Suprapubic skin (tissue), 4 donors: ENCODE results near the gene NRP2. TPM values are rescaled to one million over a fixed set of nuclear protein-coding genes. Genes with fewer than 3 reads are reported as not detected.

Experiments
- DNase-seq, 2 donors: peaks; one replicate each; pipeline ENCODE4 v3.0.0-alpha.2; 2019; ENCODE audit warnings: low spot score in 2 of 2
- H3K27ac ChIP-seq: fragments of 200-600 bp; sonication (generic); one replicate; pipeline ENCODE4 v1.5.1; 2019
- H3K27me3 ChIP-seq: fragments of 200-600 bp; sonication (generic); one replicate; pipeline ENCODE4 v1.5.1; 2019
- H3K36me3 ChIP-seq: fragments of 200-600 bp; sonication (generic); one replicate; pipeline ENCODE4 v1.5.1; 2019
- H3K4me1 ChIP-seq: fragments of 200-600 bp; sonication (generic); one replicate; pipeline ENCODE4 v1.5.1; 2019
- H3K4me3 ChIP-seq: fragments of 200-600 bp; sonication (generic); one replicate; pipeline ENCODE4 v1.5.1; 2019; ENCODE audit warnings: mild to moderate bottlenecking
- H3K9me3 ChIP-seq: fragments of 200-600 bp; sonication (generic); one replicate; pipeline ENCODE4 v1.5.1; 2019
- CTCF ChIP-seq, 2 donors: fragments of 200-600 bp in 1 of 2; fragments of 450-650 bp in 1 of 2; sonication (generic) in 1 of 2; IDR thresholded peaks; one replicate each; pipeline ENCODE4 v1.5.1; 2016 to 2019; ENCODE audit warnings: antibody characterized with exemption in 2 of 2, mild to moderate bottlenecking in 1 of 2, moderate library complexity in 1 of 2
- EP300 ChIP-seq: sonication (generic); formaldehyde crosslinking; IDR thresholded peaks from one replicate; pipeline ENCODE4 v1.6.1; 2017; ENCODE audit warnings: antibody characterized with exemption
- POLR2A ChIP-seq, 2 donors: fragments of 450-650 bp; IDR thresholded peaks; one replicate each; pipeline ENCODE4 v1.6.1; 2017; ENCODE audit warnings: antibody characterized with exemption in 2 of 2, mild to moderate bottlenecking in 2 of 2, moderate library complexity in 2 of 2
- POLR2AphosphoS5 ChIP-seq, 3 donors: sonication (generic); formaldehyde crosslinking; IDR thresholded peaks; one replicate each; pipeline ENCODE4 v1.6.1; 2017; ENCODE audit warnings: antibody characterized with exemption in 3 of 3
- WGBS: methylation state at CpG from one replicate; pipeline ENCODE4 v1.1.5; 2018; 5-methylcytosine and 5-hydroxymethylcytosine counted together
- total RNA-seq, 4 donors: library from RNA; depleted of rRNA; stranded (reverse); fragments of >200 nt; gene quantifications; one replicate each; pipeline ENCODE4 v1.1.0, GENCODE V29; 2016

The NRP2 gene
- total RNA-seq, 4 donors from 2014 or later, result 3.4 to 8.9 (median 6.6) TPM

GRCh38 chr2:205684871-205685313 is 2.6 kb downstream of the NRP2 start:
- peaks cover 14% of the 10 kb centered on the region for H3K27me3 ChIP-seq
- WGBS, result 34% methylated on average over 16 of the region's 35 CpGs
- peak overlapping the region; percentile 76 for H3K27ac ChIP-seq
- no peaks in the 10 kb centered on the region for H3K9me3 ChIP-seq
- peak overlapping the region; percentile 57 for H3K4me3 ChIP-seq
- no peak for TF ChIP-seq POLR2A (IDR thresholded peaks at IDR 0.05)
- TF ChIP-seq CTCF (IDR thresholded peaks at IDR 0.05), result no peak
- H3K36me3 ChIP-seq, result no peaks in the 10 kb centered on the region
- H3K4me1 ChIP-seq, result peaks cover 50% of the 10 kb centered on the region
- DNase-seq, result no peak

GRCh38 chr2:205685314-205686055 is 3.2 kb downstream of the NRP2 start:
- DNase-seq, result no peak
- WGBS, result 0% methylated on average over 1 of the region's 72 CpGs
- TF ChIP-seq CTCF (IDR thresholded peaks at IDR 0.05) (no peak), POLR2AphosphoS5 (IDR thresholded peaks at IDR 0.05) (peak in 1 of 3 donors; percentile 3), POLR2A (IDR thresholded peaks at IDR 0.05) (no peak)
- Histone ChIP-seq H3K4me3 (peak overlapping the region; percentile 57), H3K4me1 (peaks cover 50% of the 10 kb centered on the region), H3K9me3 (no peaks in the 10 kb centered on the region), H3K27ac (peak overlapping the region; percentile 76), H3K27me3 (peaks cover 14% of the 10 kb centered on the region), H3K36me3 (no peaks in the 10 kb centered on the region)

GRCh38 chr2:205686056-205686782 is 3.9 kb downstream of the NRP2 start:
- Histone ChIP-seq H3K36me3 (no peaks in the 10 kb centered on the region), H3K27me3 (peaks cover 14% of the 10 kb centered on the region), H3K9me3 (no peaks in the 10 kb centered on the region), H3K4me1 (peaks cover 50% of the 10 kb centered on the region), H3K27ac (peak overlapping the region; percentile 76), H3K4me3 (peak overlapping the region; percentile 57)
- no peak for DNase-seq
- no peak for TF ChIP-seq EP300
- no peak for TF ChIP-seq POLR2A (IDR thresholded peaks at IDR 0.05)
- TF ChIP-seq CTCF (IDR thresholded peaks at IDR 0.05), result no peak
- no peak for TF ChIP-seq POLR2AphosphoS5 (IDR thresholded peaks at IDR 0.05)
- WGBS, result 16% methylated on average over 31 of the region's 45 CpGs

GRCh38 chr2:205686783-205687640 is 4.7 kb downstream of the NRP2 start:
- TF ChIP-seq POLR2A (IDR thresholded peaks at IDR 0.05), result no peak
- no peak for TF ChIP-seq EP300
- no peak for TF ChIP-seq POLR2AphosphoS5 (IDR thresholded peaks at IDR 0.05)
- TF ChIP-seq CTCF (IDR thresholded peaks at IDR 0.05), result no peak
- no peaks in the 10 kb centered on the region for H3K9me3 ChIP-seq
- no peaks in the 10 kb centered on the region for H3K36me3 ChIP-seq
- no peak overlapping the region for H3K27ac ChIP-seq
- H3K4me3 ChIP-seq, result peak overlapping the region; percentile 57
- no peak for DNase-seq
- peaks cover 14% of the 10 kb centered on the region for H3K27me3 ChIP-seq
- 72% methylated on average over 26 of the region's 28 CpGs for WGBS
- peaks cover 42% of the 10 kb centered on the region for H3K4me1 ChIP-seq

- Histone ChIP-seq H3K36me3 (no peaks in the 10 kb centered on the region), H3K9me3 (no peaks in the 10 kb centered on the region), H3K27ac (no peak overlapping the region), H3K4me1 (peaks cover 38% of the 10 kb centered on the region), H3K27me3 (peaks cover 14% of the 10 kb centered on the region), H3K4me3 (no peak overlapping the region)
- 77% methylated on average over 3 of the region's 3 CpGs for whole genome bisulfite sequencing
- no peak for DNase-seq
- no peak for TF ChIP-seq POLR2AphosphoS5 (IDR thresholded peaks at IDR 0.05)
- TF ChIP-seq POLR2A (IDR thresholded peaks at IDR 0.05), result no peak
- TF ChIP-seq EP300, result no peak
- no peak for TF ChIP-seq CTCF (IDR thresholded peaks at IDR 0.05)
Observed at GRCh38 chr2:205687641-205687956, 5.3 kb downstream of the NRP2 start.
